GM19467 (cell line): ENCODE measurements around the gene KPTN.

Experiments used
- ATAC-seq: cut with Tn5 transposase; IDR thresholded peaks from one replicate; pipeline ENCODE4 v1.9.1; 2021; ENCODE audit warnings: mild to moderate bottlenecking, moderate library complexity; ENCODE audit not compliant: unreplicated experiment

KPTN gene

DNA sequence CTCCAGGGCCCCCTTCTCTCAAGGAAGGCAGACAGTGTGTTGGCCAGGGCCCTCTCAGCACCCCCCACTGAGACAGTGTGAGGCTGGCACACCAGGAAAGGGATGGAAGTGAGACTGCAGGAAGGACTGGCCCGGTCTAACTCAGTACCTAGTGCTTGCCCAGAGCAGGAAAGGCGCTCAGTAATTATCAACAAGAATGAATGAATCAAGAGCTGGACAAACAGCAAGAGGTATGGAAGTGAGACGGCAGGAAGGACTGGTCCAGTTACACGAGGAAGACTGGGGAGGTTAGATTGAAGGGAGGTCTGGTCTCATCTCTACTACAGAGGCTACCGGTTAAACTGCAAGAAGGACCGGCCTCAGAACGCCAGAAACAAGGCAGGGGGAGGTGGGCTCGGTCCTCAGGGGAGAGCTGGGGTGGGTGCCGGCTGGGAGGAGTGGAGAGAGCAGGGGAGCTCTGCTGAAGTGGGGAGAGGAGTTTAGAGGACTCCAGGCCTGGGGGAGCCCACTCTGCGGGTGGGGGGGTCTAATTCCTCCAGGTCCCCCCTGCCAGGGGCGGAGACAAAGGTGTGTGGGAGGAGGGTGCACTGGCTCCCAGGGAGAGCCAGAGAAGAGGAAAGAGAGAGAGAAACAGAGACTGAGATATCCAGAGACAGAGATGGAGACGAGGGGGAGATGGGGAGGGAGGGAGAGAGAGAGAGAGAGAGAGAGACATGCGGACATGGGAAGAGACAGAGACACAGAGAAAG is 13.4 kb downstream of the KPTN start:
- ATAC-seq, result no peak

DNA sequence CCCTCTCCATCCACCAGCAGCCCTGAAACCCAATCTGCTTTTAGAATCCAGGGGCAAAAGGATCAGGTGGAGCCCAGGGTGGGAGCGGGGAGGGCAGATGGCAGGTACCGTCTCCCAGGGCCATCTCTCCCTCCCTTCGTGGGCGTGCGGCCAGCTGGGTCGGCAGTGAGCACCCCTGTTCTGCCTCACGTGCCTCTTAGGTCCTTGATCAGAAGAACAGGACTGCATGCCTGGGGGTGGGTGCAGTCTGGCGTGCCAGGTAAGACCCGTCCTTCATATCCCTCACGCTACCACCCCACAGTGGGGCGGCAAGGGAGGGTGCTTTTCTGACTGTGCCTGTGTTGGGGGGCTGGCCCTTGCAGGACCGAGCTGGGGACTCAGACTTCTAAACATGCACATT is 14.3 kb downstream of the KPTN start:
- no peak for ATAC-seq

DNA sequence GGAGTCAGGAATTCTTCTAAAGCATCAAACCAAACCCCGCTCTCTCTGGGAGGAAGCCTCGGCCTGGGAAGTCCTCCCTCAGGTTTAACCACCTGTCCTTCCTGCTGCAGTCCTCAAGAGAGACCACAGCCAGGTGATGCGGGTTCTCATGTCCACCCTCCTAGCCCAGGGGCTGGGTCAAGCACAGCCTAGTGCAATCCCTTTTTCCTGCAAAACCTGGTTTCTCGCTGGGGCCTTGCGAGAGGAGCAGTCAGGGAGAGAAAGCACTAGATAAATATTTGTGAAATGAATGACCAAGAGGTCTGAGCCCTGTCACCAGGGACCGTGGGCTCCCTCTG is 14.7 kb downstream of the KPTN start:
- no peak for ATAC-seq

DNA sequence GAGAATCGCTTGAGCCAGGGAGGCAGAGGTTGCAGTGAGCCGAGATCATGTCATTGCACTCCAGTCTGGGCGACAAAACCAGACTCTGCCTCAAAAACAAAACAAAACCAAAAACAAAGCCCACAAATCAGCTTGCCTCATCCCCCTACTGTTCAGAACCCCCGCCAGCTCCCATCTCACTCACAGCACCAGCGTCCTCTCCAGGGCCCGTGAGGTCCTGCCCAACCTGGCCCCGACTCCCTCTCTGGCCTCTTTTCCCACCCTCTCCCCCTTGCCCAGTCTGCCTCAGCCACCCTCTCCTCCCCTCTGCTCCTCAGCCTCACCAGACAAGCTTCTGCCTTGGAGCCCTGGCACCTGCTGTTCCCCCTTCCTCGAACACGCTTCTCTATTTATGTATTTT is 16.1 kb downstream of the KPTN start:
- ATAC-seq, result no peak

DNA sequence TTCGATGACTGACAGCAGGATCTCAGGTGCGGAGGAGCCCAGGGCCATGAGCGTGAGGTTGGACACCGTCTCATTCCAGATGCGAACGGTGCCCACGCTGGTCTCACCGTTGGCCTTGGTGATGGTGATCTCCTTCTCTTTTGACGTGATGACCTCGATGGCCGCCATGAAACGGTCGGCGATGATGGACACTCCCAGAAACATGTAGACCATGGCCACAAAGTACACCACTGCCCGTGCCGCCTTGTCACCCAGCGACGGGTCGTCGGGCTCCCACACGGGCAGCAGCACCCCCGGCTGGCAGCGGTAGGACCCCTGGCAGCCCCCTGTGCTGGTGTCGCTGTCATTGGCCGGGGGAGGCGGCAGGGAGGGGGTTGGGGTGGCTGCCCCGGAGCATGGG is 18.1 kb downstream of the KPTN start:
- no peak for ATAC-seq

DNA sequence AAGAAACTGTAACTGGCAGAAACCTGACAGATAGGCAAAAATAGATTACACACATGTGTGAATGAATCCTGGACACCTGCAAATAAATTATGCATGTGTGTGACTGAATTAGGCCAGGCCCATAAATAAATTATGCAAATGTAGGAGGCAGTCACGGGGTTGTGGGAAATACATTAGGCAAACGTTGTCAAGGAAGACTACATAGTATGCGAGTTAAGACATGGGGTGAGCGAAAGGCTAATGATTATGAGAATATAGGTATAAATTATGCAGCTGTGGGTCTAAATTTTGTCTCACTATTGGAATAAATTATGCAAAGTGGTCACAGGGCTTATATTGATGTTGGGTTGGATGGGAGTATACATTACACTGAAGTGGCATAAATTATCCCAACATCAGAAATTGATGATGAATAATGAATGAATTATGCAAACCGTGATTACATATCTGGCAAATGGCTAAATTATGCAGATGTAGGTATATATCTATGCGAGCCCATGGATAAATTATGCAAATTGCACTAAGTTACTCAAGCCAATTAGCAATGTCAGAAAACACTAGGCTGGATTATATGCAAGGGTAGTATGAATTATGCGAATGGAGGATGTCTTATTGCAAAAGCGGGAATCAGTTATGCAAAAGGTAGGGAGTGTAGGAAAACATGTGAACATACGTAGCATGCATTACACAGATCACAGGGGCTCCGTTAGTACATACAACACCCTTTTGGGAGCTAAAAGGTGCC is 19.2 kb downstream of the KPTN start:
- no peak for ATAC-seq

DNA sequence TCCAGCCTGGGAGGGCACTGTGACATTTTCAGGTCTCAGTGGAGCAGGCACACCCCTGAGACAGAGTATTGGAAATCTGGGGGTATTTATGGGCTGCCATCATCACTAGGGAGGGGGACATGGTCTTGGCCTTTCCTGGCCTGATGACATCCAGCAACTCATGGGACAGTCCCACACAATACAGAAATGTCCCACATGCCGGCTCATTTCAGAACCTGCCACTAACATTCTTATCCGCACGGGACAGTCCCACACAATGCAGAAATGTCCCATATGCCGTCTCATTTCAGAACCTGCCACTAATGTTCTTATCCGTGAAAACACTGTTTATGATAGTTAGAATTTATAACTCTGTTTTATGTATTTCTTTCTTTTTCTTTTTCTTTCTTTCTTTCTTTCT is 22.1 kb downstream of the KPTN start:
- no peak for ATAC-seq

DNA sequence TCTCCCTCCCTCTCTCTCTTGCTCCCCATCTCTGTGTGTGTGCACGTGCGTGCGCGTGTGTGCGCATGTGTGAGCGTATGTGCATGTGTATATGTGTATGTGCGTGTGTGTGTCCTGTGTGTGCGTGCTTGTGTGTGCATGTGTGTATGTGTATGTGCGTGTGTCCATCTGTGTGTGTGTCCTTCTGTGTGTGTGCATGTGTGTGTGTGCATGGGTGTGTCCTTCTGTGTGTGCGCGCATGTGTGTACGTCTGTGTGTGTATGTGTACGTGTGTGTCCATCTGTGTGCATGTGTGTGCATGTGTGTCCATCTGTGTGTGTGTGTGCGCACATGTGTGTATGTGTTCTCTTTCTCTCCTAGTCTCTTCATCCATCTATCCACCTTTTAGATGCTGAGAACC is 24.5 kb downstream of the KPTN start:
- no peak for ATAC-seq

DNA sequence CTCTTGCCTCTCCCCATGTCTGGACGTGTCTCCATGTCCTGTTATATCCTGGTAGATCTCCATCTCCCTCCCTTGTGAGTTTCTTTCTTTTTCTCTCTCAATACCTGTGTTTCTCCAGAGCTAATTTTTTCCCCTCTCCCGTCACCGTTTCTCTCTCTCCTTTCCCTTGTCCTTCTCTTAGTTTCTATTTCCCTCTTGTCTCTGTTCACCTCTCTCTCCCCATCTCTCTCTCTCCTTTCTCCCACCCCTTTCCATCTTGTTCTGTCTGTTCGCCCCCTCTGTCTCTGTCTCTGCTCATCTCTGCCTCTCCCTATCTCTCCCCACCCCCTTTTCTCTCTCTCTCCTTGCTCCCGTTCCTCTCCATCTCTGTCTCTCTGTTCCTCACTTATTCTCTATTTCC is 25.3 kb downstream of the KPTN start:
- ATAC-seq, result no peak

DNA sequence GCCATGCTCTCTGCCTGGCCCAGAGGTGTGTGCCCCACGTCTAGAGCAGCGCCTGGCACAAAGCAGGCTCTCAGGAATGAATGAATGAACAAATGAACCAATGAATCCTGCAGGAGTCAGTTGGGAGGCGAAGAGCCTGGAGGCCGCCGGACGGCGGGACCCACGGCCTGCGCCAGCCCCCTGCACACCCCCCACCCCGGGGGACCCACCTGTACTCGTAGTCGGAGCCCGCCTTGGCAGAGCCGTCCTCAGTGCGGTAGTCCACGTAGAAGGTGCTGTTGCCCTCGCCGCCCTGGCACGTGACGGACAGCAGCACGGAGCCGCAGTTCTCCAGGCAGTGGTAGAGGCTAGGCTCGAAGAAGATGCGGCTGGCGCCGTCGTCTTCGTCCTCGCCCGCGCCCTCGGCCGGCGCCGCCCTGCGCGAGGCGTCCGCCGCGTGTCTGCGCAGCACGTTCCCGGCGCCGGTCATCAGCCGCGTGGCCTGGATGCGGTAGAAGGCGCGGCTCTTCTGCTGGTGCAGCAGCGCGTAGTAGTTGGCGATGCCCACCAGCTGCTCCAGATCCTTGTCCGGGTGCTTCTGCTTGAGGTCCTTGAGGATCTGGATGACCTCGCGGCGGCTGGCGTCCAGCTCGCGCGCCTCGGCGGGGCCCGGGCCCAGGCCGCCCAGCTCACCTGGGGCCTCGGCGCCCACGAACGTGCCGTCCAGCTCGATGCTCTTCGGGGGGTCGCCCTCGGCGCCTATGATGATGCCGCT is 27.1 kb downstream of the KPTN start:
- ATAC-seq, result no peak

DNA sequence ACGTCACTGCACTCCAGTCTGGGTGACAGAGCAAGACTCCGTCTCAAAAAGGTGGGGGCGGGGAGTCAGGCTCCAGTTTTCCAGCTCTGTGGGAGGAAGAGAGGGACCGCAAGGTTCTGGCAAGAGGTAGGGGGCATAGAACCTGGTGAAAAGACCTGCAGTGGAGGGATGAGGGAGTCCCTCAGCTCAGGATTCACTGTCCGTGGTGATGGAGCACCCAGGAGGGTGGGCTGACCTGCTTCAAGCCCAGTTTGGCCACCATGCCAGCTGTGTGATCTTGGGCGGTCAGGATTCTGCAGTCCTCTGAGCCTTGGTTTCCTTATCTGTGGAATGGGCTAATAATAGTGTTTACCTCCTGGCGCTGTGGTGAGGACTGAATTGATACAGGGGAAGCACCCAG is 33.5 kb downstream of the KPTN start:
- ATAC-seq, result no peak

DNA sequence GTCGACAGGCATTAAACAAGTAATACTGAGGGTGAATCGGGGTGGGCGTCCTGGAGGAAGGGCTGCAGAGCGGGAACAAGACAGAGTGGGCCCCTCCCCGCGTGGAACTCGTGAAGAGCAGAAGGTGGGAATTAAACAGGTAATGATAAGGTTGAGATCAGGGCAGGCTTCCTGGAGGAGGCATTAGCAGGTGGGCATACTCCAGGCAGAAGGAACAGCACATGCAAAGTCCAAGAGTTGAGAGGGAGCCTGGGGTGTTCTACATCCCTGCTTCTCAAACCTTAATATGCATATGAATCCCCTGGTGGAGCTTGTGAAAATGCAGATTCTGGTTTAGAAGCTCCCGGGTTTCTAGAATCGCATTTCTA is 35.7 kb downstream of the KPTN start:
- no peak for ATAC-seq

DNA sequence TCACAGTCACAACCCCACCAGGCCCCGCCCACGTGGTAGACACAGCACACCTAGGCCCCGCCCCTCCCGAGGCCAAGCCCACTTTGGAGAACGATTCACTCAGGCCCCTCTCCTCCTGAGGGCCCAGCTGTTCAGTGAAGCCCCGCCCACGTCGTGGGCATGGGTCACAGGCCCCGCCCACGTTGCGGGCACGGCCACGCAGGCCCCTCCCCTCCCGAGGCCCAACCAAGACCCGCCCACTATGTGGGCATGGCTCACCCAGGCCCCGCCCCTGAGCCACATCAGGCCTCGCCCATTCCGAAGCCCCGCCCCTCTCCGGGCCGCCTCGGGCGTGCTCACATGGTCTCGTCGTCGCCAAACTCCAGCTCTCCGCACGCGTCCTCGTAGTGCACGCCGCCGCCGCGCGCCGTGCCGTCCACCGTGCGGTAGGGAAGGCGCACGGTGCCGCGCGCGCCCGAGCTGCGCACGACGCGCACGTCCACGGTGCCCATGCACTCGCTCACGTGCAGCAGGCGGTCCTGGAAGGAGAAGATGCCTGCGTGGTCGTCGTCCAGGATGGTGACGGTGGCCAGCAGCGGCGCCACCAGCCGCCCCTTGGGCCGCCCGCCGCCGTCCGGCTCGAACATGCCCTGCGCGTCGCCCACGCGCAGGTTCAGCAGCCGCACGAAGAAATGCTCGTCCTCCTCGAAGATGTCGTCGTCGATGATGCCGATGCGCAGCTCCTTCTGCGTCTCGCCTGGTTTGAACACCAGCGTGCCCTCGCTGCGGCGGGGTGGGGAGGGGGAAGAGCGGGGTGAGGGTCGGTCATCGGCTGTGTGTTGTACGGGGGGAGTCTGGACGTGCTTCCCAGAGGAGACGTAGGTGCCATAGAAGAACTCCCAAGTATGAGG is 36.3 kb downstream of the KPTN start:
- ATAC-seq, result no peak

DNA sequence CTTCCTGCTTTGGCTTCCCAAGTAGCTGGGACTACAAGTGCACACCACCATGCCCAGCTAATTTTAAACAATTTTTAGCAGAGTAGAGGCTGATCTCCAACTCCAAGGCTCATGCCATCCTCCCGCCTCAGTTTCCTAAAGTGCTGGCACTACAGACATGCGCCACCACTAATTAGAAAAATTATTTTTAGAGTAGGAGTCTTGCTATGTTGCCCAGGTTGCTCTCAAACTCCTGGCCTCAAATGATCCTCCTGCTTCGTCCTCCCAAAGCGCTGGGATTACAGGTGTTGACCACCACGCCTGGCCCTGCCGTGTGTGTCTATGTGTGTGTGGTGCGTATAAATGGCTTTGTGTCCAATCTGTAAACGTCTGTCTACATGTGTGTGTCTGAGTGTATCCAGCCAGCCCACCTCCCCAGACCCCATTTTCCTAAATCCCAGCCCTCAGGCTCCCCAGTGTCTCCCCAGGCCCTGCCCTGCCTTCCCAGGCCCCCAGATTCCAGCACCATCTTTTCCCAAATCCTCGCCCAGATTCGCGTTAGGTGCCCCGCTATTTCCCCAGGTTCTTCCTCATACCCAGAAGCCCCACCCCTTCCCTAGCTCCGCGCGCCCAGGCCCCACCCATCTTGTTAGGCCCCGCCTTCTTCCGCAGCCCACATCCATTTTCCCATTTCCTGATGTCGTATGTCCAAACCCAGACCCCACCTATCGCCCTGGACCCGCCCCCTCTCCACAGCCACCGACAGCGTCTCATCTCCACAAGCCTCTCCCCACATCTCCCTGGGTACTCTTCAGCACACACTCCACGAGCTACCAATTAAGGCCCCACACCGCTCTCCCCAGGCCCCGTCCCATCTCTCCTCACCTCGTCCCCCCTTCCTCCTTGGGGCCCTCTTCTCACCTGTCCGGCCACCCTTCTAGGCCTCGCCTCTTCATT is 37.2 kb downstream of the KPTN start:
- no peak for ATAC-seq

DNA sequence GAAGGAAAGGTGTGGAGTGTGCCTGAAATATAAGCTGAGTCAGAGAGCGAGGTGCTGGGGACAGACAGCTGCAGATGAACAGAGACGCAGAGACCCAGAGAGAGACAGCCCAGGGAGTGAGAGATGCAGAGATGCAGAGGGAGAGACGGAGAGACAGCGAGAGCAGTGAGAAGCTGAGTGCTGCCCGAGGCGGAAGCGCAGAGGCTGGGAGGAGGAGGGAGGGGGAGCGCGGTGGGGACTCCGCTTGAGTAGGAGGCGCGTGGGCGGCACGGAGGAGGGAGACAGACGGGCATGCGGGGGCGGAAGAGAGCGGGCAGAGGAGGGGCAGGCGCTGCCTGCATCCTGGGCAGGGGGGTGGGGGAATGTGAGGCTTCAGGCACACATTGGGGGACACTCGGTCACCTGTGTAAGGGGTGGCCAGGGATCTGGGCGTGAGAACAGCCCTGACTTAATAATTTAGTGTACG is 38.0 kb downstream of the KPTN start:
- ATAC-seq, result no peak

DNA sequence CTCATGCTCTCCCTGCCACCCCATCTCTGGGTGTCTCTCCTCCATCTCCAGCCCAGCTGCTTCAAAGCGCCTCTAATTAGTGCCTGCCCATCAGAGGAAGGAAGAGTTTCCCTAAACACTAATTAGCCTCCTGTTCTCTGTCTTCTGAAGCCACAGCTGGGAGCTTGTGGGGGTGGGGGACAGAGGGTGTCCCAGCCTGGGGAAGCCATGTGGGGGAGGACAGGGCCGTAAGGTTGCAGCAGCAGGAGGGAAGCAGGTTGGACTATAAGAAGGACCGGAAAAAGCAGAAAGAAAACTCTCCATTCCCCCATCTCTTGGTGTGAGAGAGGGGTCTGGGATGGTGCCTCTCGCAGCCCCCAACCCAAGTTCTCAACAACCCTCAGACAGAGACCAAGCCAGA is 38.5 kb downstream of the KPTN start:
- no peak for ATAC-seq

DNA sequence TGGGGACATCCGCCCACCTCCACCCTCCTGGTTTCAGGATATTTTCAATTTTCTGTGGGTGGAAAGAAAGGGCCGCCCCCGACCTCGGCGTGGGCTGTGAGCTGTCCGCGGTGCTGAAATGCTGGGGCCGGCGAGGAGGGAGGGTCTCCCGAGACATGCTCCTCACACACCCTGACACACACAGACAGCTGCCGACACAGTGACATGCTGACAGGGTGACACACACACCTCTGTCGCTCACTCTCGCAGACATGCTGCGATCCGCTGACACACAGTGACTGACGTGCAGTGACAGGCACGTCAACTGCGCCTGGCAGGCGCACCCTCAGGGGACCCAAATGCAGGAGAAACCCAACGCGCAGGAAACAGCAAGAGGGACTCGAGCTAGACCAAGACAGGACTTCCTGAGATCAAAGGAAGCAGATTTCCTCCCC is 39.6 kb downstream of the KPTN start:
- no peak for ATAC-seq

DNA sequence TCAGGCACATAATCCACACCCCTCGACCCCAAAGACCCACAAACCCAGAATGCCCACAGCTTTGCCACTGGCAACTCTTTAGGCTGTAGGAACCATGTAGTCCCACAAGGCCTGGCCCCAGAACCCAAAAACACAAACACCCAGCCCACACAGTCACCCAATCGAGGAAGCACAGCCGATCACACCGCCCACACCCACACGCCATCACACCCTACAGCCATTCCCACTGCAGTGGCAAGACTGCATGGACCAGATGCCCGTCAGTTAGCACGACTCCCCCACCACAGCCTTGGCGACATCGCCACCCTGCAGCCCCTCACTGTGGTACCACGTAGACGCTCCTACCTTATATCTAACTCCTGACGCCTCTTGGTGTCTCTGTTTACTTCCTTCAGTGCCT is 40.7 kb downstream of the KPTN start:
- ATAC-seq, result no peak

DNA sequence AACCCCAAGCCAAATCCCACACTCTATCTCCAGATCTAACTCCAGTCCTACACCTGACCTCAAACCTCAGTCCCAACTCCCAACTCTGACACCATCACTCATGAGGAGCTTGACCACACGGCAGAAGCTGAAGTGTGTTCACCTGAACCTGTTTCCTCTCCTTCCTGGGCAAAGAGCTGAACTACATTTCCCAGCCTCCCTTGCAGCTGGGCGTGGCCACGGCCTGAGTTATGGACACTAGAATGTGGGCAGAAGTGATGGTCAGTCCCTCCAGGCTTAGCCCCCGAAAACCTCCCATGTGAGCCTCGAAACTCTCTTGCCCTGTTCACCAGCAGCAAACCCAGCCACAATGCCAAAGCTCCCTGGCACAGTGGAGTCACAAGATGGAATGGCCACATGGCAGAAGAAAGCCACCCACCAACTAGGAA is 45.2 kb downstream of the KPTN start:
- ATAC-seq, result no peak

DNA sequence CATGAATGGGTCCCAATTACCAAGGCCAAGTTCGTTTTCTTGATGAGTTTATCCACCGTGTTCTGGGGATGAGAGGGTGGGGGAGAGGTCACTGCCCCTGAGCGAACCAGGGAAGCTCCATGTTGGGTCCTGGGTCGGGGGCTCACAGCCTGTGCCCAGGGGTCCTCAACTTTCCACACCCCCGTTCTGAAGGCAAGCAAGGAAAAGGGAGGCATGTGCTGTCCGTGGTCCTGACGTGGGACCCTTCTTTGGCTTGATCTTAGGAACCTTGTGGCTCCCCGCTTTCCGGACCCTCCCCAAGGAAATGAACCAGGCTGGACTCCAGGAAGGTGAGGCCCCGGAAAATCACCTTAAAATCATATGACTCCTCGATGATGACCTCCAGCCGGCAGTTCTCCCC is 46.5 kb downstream of the KPTN start:
- ATAC-seq, result no peak
